ENCODE results near the gene KLRC4. TPM values are rescaled to one million over a fixed set of nuclear protein-coding genes. Genes with fewer than 3 reads are reported as not detected.
"Not testable (repeated sequence)": the region's sequence is repeated elsewhere in the genome, so short reads cannot be mapped to it uniquely, and the experiment has no call there.

The KLRC4 gene
- total RNA-seq, 1 donor from 2014 or later = not detected

DNA sequence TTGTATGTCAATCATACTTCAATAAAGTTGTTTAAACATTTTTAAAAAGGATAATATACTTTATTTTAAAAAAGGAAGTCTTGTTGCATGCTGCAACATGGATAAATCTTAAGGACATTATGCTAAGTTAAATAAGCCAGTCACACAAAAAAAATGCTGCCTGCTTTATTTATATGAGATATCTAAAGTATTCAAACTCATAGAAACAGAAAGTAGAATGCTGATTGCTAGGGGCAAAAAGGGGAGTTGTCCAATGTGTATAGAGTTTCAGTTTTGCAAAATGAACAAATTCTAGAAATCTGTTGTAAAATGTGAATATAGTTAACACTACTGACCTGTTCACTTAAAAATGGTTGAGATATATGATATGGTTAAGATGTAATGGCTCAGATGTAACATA lies 8.7 kb downstream of the KLRC4 start:
- Mint-ChIP-seq H3K36me3 (ENCODE audit: low read depth) (no peaks in the 10 kb centered on the region), H3K4me1 (peaks cover 4% of the 10 kb centered on the region), H3K4me3 (no peak overlapping the region), H3K27me3 (peaks cover 16% of the 10 kb centered on the region), H3K27ac (no peak overlapping the region), H3K9me3 (peaks cover 3% of the 10 kb centered on the region)
- ChIA-PET CTCF (no interaction called here), POLR2A (no interaction called here)
- no peak for ATAC-seq (ENCODE audit: low read depth)
- TF ChIP-seq, protein P1, sequence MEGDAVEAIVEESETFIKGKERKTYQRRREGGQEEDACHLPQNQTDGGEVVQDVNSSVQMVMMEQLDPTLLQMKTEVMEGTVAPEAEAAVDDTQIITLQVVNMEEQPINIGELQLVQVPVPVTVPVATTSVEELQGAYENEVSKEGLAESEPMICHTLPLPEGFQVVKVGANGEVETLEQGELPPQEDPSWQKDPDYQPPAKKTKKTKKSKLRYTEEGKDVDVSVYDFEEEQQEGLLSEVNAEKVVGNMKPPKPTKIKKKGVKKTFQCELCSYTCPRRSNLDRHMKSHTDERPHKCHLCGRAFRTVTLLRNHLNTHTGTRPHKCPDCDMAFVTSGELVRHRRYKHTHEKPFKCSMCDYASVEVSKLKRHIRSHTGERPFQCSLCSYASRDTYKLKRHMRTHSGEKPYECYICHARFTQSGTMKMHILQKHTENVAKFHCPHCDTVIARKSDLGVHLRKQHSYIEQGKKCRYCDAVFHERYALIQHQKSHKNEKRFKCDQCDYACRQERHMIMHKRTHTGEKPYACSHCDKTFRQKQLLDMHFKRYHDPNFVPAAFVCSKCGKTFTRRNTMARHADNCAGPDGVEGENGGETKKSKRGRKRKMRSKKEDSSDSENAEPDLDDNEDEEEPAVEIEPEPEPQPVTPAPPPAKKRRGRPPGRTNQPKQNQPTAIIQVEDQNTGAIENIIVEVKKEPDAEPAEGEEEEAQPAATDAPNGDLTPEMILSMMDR (IDR thresholded peaks at IDR 0.05) = no peak
- DNase-seq = no peak
- intact Hi-C loops (cut with micrococcal nuclease) = no loop called here

GRCh38 chr12:10398168-10398567 lies 11.4 kb downstream of the KLRC4 start:
- DNase-seq (no peak), ATAC-seq (ENCODE audit: low read depth) (no peak)
- Mint-ChIP-seq H3K9me3 (no peaks in the 10 kb centered on the region), H3K27ac (no peak overlapping the region), H3K4me3 (no peak overlapping the region), H3K4me1 (peaks cover 20% of the 10 kb centered on the region), H3K27me3 (peaks cover 16% of the 10 kb centered on the region), H3K36me3 (ENCODE audit: low read depth) (no peaks in the 10 kb centered on the region)
- ChIA-PET CTCF (no interaction called here), POLR2A (no interaction called here)
- intact Hi-C loops (cut with micrococcal nuclease) = no loop called here
- TF ChIP-seq, protein P1 (IDR thresholded peaks at IDR 0.05) = no peak

- peaks cover 24% of the 10 kb centered on the region for H3K4me1 Mint-ChIP-seq
- POLR2A ChIA-PET = no interaction called here
Observed at GRCh38 chr12:10397296-10397695, 12.3 kb downstream of the KLRC4 start.

DNA sequence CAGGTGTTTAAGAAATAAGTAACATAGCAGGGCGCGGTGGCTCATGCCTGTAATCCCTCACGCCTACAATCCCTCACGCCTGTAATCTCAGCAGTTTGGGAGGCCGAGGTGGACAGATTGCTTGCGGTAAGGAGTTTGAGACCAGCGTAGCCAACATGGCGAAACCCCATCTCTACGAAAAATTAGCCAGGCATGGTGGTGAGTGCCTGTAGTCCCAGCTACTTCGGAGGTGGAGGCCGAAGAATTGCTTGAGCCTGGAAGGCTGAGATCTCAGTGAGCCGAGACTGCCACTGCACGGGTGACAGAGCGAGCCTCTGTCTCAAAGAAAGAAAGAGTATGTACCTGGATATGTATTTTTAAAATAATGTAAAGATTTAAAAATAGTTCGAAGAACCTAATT lies 13.4 kb downstream of the KLRC4 start:
- CTCF ChIA-PET; H3K9me3 Mint-ChIP-seq; H3K27ac Mint-ChIP-seq; H3K36me3 Mint-ChIP-seq (ENCODE audit: low read depth); POLR2A ChIA-PET; H3K4me3 Mint-ChIP-seq; DNase-seq; ATAC-seq (ENCODE audit: low read depth); intact Hi-C loops (cut with micrococcal nuclease): not testable (repeated sequence)
- peaks cover 17% of the 10 kb centered on the region for H3K27me3 Mint-ChIP-seq
- H3K4me1 Mint-ChIP-seq = peaks cover 31% of the 10 kb centered on the region

More at GRCh38 chr12:10397296-10397695, 12.3 kb downstream of the KLRC4 start:
- Mint-ChIP-seq H3K27ac (no peak overlapping the region), H3K36me3 (ENCODE audit: low read depth) (no peaks in the 10 kb centered on the region), H3K9me3 (no peaks in the 10 kb centered on the region), H3K4me3 (no peak overlapping the region), H3K27me3 (peaks cover 17% of the 10 kb centered on the region)
- TF ChIP-seq, protein P1 (IDR thresholded peaks at IDR 0.05) = no peak
- ATAC-seq (ENCODE audit: low read depth) (no peak), DNase-seq (no peak)
- CTCF ChIA-PET = no interaction called here
- intact Hi-C loops (cut with micrococcal nuclease) = no loop called here

GRCh38 chr12:10395390-10395998 lies 14.1 kb downstream of the KLRC4 start:
- TF ChIP-seq, protein P1 (IDR thresholded peaks at IDR 0.05) = no peak
- peak; percentile 82 for ATAC-seq (ENCODE audit: low read depth)
- ChIA-PET CTCF (no interaction called here), POLR2A (no interaction called here)
- Mint-ChIP-seq H3K27me3 (peaks cover 17% of the 10 kb centered on the region), H3K4me3 (peak overlapping the region; percentile 0), H3K27ac (peak overlapping the region; percentile 74), H3K9me3 (no peaks in the 10 kb centered on the region), H3K36me3 (ENCODE audit: low read depth) (no peaks in the 10 kb centered on the region), H3K4me1 (peaks cover 31% of the 10 kb centered on the region)
- no peak for DNase-seq
- intact Hi-C loops (cut with micrococcal nuclease) = loop anchor here (1.0 kb wide), 1 partner anchor 30 kb away; no protein-coding TSS in a partner anchor

DNA sequence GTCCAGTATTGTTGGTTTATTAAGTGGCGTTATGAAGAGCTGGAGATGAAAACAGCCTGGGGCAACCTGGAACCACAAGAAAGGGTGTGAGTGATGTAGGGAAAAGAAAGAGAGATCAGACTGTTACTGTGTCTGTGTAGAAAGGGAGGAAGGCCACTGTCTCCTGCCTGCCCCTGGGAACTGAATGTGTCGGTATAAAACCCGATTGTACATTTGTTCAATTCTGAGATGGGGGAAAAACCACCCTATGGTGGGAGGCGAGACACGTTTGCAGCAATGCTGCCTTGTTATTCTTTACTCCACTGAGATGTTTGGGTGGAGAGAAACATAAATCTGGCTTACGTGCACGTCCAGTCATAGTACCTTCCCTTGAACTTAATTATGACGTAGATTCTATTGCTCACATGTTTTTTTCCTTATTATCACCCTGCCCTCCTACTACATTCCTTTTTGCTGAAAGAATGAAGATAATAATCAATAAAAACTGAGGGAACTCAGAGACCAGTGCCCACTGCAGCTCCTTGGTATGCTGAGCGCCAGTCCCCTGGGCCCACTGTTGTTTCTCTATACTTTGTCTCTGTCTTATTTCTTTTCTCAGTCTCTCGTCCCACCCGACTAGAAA lies 14.9 kb downstream of the KLRC4 start:
- H3K9me3 Mint-ChIP-seq; POLR2A ChIA-PET; CTCF ChIA-PET; ATAC-seq (ENCODE audit: low read depth); DNase-seq; H3K36me3 Mint-ChIP-seq (ENCODE audit: low read depth); H3K4me3 Mint-ChIP-seq: not testable (repeated sequence)
- Mint-ChIP-seq H3K27ac (peak overlapping the region; percentile 74), H3K27me3 (peaks cover 15% of the 10 kb centered on the region), H3K4me1 (peaks cover 38% of the 10 kb centered on the region)
- intact Hi-C loops (cut with micrococcal nuclease) = loop anchor here (1.0 kb wide), 1 partner anchor 29 kb away; no protein-coding TSS in a partner anchor

Data from activated B cell treated with CpG ODN at 0.5 μM for 24 hours (primary cell).